ENCODE data around the gene FBXL7.

FBXL7 gene

DNA sequence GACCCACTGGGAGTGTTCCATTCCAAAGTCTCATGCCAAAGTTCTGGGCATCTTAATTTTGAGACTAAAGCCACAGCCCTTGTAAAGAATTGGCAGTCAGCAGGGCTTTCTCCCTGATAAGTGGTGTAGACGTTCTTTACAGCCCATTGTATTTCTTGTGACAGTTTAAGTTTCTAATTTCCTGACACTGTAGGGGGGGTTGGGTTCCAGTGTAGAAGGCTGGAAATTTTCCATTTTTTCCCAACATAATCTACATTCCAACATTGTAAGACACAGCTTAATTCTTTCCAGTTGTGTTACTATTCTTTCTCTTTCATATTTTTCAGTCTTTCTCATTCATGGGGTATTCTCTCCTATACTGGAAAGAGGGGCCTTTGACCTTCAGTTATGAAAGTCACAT is 121.1 kb downstream of the FBXL7 start:
- Histone ChIP-seq H3K27me3 (ENCODE audit: insufficient read depth, low read depth, severe bottlenecking) (no peaks in the 10 kb centered on the region), H3K36me3 (no peaks in the 10 kb centered on the region), H3K4me3 (ENCODE audit: low read depth, low read length) (no peak overlapping the region), H3K27ac (no peak overlapping the region), H3K9me3 (ENCODE audit: severe bottlenecking) (no peaks in the 10 kb centered on the region)
- DNase-seq, result no peak
- TF ChIP-seq, protein P1, sequence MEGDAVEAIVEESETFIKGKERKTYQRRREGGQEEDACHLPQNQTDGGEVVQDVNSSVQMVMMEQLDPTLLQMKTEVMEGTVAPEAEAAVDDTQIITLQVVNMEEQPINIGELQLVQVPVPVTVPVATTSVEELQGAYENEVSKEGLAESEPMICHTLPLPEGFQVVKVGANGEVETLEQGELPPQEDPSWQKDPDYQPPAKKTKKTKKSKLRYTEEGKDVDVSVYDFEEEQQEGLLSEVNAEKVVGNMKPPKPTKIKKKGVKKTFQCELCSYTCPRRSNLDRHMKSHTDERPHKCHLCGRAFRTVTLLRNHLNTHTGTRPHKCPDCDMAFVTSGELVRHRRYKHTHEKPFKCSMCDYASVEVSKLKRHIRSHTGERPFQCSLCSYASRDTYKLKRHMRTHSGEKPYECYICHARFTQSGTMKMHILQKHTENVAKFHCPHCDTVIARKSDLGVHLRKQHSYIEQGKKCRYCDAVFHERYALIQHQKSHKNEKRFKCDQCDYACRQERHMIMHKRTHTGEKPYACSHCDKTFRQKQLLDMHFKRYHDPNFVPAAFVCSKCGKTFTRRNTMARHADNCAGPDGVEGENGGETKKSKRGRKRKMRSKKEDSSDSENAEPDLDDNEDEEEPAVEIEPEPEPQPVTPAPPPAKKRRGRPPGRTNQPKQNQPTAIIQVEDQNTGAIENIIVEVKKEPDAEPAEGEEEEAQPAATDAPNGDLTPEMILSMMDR (IDR thresholded peaks at IDR 0.05; ENCODE audit: low read depth, low read length), result no peak

DNA sequence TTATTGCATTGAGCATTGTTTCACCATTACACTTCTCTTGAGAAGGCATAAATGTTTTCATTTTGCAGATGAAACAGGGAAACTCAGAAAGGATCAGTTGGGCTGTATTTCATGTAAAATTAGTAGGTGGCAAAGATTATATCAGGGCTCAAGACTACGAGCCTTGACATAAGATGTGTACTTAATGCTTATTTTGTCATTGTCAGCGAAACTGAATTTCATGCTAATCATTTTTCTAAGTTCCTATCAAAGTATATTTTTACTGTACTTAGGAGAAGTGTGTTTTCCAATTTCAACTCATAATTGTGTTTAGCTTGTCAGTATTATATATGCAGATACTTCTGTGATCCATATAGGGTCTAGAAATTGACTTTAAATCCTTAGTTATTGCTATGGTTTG is 123.8 kb downstream of the FBXL7 start:
- TF ChIP-seq, protein P1 (IDR thresholded peaks at IDR 0.05; ENCODE audit: low read depth, low read length), result no peak
- Histone ChIP-seq H3K27ac (no peak overlapping the region), H3K9me3 (ENCODE audit: severe bottlenecking) (no peaks in the 10 kb centered on the region), H3K27me3 (ENCODE audit: insufficient read depth, low read depth, severe bottlenecking) (no peaks in the 10 kb centered on the region), H3K36me3 (no peaks in the 10 kb centered on the region), H3K4me3 (ENCODE audit: low read depth, low read length) (no peak overlapping the region)
- no peak for DNase-seq

GRCh38 chr5:15627109-15627508 is 127.1 kb downstream of the FBXL7 start:
- DNase-seq, result no peak
- Histone ChIP-seq H3K9me3 (ENCODE audit: severe bottlenecking) (no peaks in the 10 kb centered on the region), H3K27me3 (ENCODE audit: insufficient read depth, low read depth, severe bottlenecking) (no peaks in the 10 kb centered on the region), H3K27ac (no peak overlapping the region), H3K36me3 (no peaks in the 10 kb centered on the region), H3K4me3 (ENCODE audit: low read depth, low read length) (no peak overlapping the region)
- TF ChIP-seq, protein P1 (IDR thresholded peaks at IDR 0.05; ENCODE audit: low read depth, low read length), result no peak

- DNase-seq, result no peak
- TF ChIP-seq, protein P1 (IDR thresholded peaks at IDR 0.05; ENCODE audit: low read depth, low read length), result no peak
- Histone ChIP-seq H3K36me3 (no peaks in the 10 kb centered on the region), H3K27me3 (ENCODE audit: insufficient read depth, low read depth, severe bottlenecking) (no peaks in the 10 kb centered on the region), H3K9me3 (ENCODE audit: severe bottlenecking) (no peaks in the 10 kb centered on the region), H3K4me3 (ENCODE audit: low read depth, low read length) (no peak overlapping the region), H3K27ac (no peak overlapping the region)
Measured at GRCh38 chr5:15627647-15628046, 127.7 kb downstream of the FBXL7 start.

GRCh38 chr5:15630441-15630840 is 130.5 kb downstream of the FBXL7 start:
- TF ChIP-seq, protein P1 (IDR thresholded peaks at IDR 0.05; ENCODE audit: low read depth, low read length), result no peak
- H3K36me3 ChIP-seq, result no peaks in the 10 kb centered on the region
- DNase-seq, result no peak
- no peak overlapping the region for H3K4me3 ChIP-seq (ENCODE audit: low read depth, low read length)
- no peaks in the 10 kb centered on the region for H3K27me3 ChIP-seq (ENCODE audit: insufficient read depth, low read depth, severe bottlenecking)
- H3K9me3 ChIP-seq (ENCODE audit: severe bottlenecking), result no peaks in the 10 kb centered on the region
- H3K27ac ChIP-seq, result no peak overlapping the region

DNA sequence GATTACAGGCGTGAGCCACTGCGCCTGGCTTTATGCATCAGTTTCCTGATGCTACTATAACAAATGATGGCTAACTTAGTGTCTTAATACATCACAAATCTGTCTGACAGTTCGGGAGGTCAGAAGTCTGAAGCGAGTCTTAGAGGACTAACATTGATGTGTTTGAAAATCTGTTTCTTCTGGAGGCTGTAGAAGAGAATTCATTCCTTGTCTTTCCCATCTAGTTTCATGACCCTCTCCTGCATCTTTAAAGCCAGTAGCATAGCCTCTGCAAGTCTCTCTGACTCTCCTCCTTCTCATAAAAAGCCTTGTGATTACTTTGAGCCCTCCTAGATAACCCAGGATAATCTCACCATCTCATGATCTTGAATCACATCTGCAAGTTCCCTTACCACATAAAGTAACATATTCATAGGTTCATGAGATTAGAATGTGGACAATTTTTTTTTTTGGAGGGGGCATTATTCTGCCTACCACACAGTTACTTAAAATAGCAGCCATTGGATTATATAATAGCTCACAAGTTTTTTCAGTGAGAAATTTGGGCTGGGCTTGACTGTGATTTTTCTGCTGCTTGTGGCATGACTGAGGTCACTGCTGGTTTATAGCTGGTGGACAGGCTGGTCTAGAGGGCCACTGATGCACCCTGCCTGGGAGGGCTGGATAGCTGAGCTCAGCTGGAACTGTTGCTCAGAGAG is 134.8 kb downstream of the FBXL7 start:
- H3K9me3 ChIP-seq (ENCODE audit: severe bottlenecking), result no peaks in the 10 kb centered on the region
- no peaks in the 10 kb centered on the region for H3K36me3 ChIP-seq
- TF ChIP-seq, protein P1 (IDR thresholded peaks at IDR 0.05; ENCODE audit: low read depth, low read length), result no peak
- no peak for DNase-seq
- no peaks in the 10 kb centered on the region for H3K27me3 ChIP-seq (ENCODE audit: insufficient read depth, low read depth, severe bottlenecking)
- H3K4me3 ChIP-seq (ENCODE audit: low read depth, low read length), result no peak overlapping the region
- no peak overlapping the region; the same call in 1 of the 2 replicates for H3K27ac ChIP-seq

All from WERI-Rb-1 (cell line).